Sigmoid colon (tissue), 7 donors: ENCODE results near the gene NSUN4. TPM values are rescaled to one million over a fixed set of nuclear protein-coding genes. Genes with fewer than 3 reads are reported as not detected.
"Not testable (repeated sequence)": the region's sequence is repeated elsewhere in the genome, so short reads cannot be mapped to it uniquely, and the experiment has no call there.

Source experiments
- DNase-seq: peaks from one replicate; pipeline ENCODE4 v3.0.0-alpha.2; 2019
- H3K27ac ChIP-seq, 4 donors: fragments of 200-600 bp; sonication (generic); one replicate each; pipeline ENCODE4 v1.5.1; 2016 to 2019; ENCODE audit warnings: mild to moderate bottlenecking in 1 of 4
- H3K27me3 ChIP-seq, 3 donors: fragments of 200-600 bp; sonication (generic); one replicate each; pipeline ENCODE4 v1.5.1; 2019; ENCODE audit warnings: mild to moderate bottlenecking in 1 of 3
- H3K36me3 ChIP-seq, 4 donors: fragments of 200-600 bp; sonication (generic); one replicate each; pipeline ENCODE4 v1.5.1; 2016 to 2019
- H3K4me1 ChIP-seq, 4 donors: fragments of 200-600 bp; sonication (generic); one replicate each; pipeline ENCODE4 v1.5.1; 2017 to 2019
- H3K4me3 ChIP-seq, 4 donors: fragments of 200-600 bp; sonication (generic); one replicate each; pipeline ENCODE4 v1.5.1; 2017 to 2019; ENCODE audit warnings: mild to moderate bottlenecking in 2 of 4, moderate library complexity in 1 of 4
- H3K9me3 ChIP-seq, 4 donors: fragments of 200-600 bp in 3 of 4; sonication (generic) in 3 of 4; one replicate each; pipeline versions ENCODE4 v1.5.1 to v1.6.1; 2013 to 2019
- CTCF ChIP-seq, 4 experiments: fragments of 450-650 bp in 3 of 4; fragments of 200-600 bp in 1 of 4; IDR thresholded peaks; one replicate each; pipeline ENCODE4 v1.5.1; 2016 to 2019; ENCODE audit warnings: antibody characterized with exemption in 4 of 4, mild to moderate bottlenecking in 3 of 4, moderate library complexity in 2 of 4
- EP300 ChIP-seq, 4 donors: sonication (generic); formaldehyde crosslinking; IDR thresholded peaks; one replicate each; pipeline ENCODE4 v1.6.1; 2017; ENCODE audit warnings: antibody characterized with exemption in 4 of 4
- POLR2A ChIP-seq, 2 donors: fragments of 450-650 bp; IDR thresholded peaks; one replicate each; pipeline ENCODE4 v1.6.1; 2016; ENCODE audit warnings: antibody characterized with exemption in 2 of 2, mild to moderate bottlenecking in 2 of 2, moderate library complexity in 2 of 2
- POLR2AphosphoS5 ChIP-seq, 4 donors: sonication (generic); formaldehyde crosslinking; IDR thresholded peaks; one replicate each; pipeline ENCODE4 v1.6.1; 2017; ENCODE audit warnings: antibody characterized with exemption in 4 of 4
- WGBS, 2 donors: extraction: QIAGEN DNeasy Blood & Tissue Kit; methylation state at CpG; one replicate each; pipeline ENCODE4 v1.1.7; 2013; 5-methylcytosine and 5-hydroxymethylcytosine counted together
- intact Hi-C: fragments of 100-400 bp; cut with DNase I; formaldehyde crosslinking; loops from one replicate; pipeline ENCODE4 v1.15.1; 2023
- polyA plus RNA-seq, 3 donors: library from polyadenylated mRNA; stranded (reverse); fragments of 200-250 nt; gene quantifications; one replicate each; pipeline ENCODE4 v1.2.3, GENCODE V29; 2013
- total RNA-seq, 4 donors: library from RNA; depleted of rRNA; stranded (reverse); fragments of >200 nt; gene quantifications; one replicate each; pipeline ENCODE4 v1.1.0, GENCODE V29; 2016
- donor health status: healthy with polysubstance abuse.
- donor health status: Bipolar disorder and iron deficiency.
- donor health status: healthy.

The NSUN4 gene
- total and polyA plus RNA-seq, 7 donors, result 7.2 to 18.6 (median 13.2) TPM

GRCh38 chr1:46363121-46363520 lies 22.5 kb downstream of the NSUN4 start:
- H3K4me3 ChIP-seq, result no peak overlapping the region
- WGBS, 2 donors, result 97 to 98% methylated on average over 5 of the region's 5 CpGs
- H3K9me3 ChIP-seq, result no peaks in the 10 kb centered on the region
- H3K4me1 ChIP-seq, result no peaks in the 10 kb centered on the region
- TF ChIP-seq POLR2AphosphoS5 (IDR thresholded peaks at IDR 0.05) (no peak), POLR2A (IDR thresholded peaks at IDR 0.05) (no peak), EP300 (IDR thresholded peaks at IDR 0.05) (no peak), CTCF (IDR thresholded peaks at IDR 0.05) (no peak)
- intact Hi-C loops, result no loop called here
- no peaks in the 10 kb centered on the region for H3K27me3 ChIP-seq
- H3K36me3 ChIP-seq, result peaks cover 30 to 94% (median 42%) of the 10 kb centered on the region in 4 donors
- H3K27ac ChIP-seq, result no peak overlapping the region
- peak; percentile 15 for DNase-seq

DNA sequence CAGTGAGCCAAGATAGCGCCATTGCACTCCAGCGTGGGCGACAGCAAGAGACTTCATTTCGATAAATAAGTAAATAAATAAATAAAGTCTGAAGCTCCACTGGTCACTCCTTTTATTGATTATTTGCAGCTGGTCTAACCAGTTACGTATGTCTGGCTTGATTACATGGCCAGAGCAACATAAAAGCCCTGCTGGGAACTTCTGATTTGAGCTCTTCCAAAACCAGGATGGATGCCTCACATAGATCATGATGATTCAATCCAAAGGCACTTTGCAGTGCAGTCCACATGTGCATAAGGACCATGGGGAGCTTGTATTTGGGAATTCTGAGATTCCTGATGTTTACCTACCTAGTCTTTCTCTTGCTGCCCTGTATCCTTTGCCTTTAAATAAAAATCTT lies 24.0 kb downstream of the NSUN4 start:
- H3K27me3 ChIP-seq, result no peaks in the 10 kb centered on the region
- H3K27ac ChIP-seq, result no peak overlapping the region
- H3K36me3 ChIP-seq, result peaks cover 30 to 90% (median 38%) of the 10 kb centered on the region in 4 donors
- H3K4me1 ChIP-seq, result no peaks in the 10 kb centered on the region
- H3K9me3 ChIP-seq, result no peaks in the 10 kb centered on the region
- WGBS, 2 donors, result 84 to 87% methylated on average over 5 of the region's 5 CpGs
- intact Hi-C loops, result no loop called here
- TF ChIP-seq POLR2A (IDR thresholded peaks at IDR 0.05) (no peak), EP300 (IDR thresholded peaks at IDR 0.05) (no peak), POLR2AphosphoS5 (IDR thresholded peaks at IDR 0.05) (no peak), CTCF (IDR thresholded peaks at IDR 0.05) (no peak)
- H3K4me3 ChIP-seq, result no peak overlapping the region
- DNase-seq, result no peak

GRCh38 chr1:46365796-46366195 lies 25.2 kb downstream of the NSUN4 start:
- H3K27ac ChIP-seq, result not testable (repeated sequence)
- peaks cover 24 to 81% (median 33%) of the 10 kb centered on the region in 4 donors for H3K36me3 ChIP-seq

DNA sequence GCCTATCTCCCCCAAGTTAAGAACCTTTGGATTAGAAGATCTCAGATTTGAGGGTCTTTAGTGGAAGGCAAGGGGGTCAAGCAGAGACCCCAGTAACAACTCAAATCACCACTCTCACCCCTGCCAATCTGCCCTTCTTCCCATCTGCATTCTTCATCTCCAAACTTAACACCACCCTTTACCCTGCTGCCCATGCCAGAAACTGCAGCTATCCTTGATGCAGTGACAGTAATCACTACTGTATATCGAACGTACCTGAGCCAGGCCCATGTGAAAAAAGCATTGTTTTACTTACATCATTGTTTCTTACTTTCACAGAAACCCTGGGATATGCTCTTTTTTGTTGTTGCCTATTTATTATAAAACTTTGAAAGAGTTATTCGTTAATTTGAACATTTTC lies 26.5 kb downstream of the NSUN4 start:
- 74 to 87% methylated on average over 3 of the region's 3 CpGs for WGBS, 2 donors
- Histone ChIP-seq H3K36me3 (peaks cover 11 to 68% (median 21%) of the 10 kb centered on the region in 4 donors), H3K27ac (no peak overlapping the region)

More at GRCh38 chr1:46365796-46366195, 25.2 kb downstream of the NSUN4 start:
- WGBS, 2 donors, result 90 to 92% methylated on average over 8 of the region's 8 CpGs
- H3K4me3 ChIP-seq, H3K9me3 ChIP-seq, H3K4me1 ChIP-seq, DNase-seq, intact Hi-C loops, H3K27me3 ChIP-seq: not testable (repeated sequence)

DNA sequence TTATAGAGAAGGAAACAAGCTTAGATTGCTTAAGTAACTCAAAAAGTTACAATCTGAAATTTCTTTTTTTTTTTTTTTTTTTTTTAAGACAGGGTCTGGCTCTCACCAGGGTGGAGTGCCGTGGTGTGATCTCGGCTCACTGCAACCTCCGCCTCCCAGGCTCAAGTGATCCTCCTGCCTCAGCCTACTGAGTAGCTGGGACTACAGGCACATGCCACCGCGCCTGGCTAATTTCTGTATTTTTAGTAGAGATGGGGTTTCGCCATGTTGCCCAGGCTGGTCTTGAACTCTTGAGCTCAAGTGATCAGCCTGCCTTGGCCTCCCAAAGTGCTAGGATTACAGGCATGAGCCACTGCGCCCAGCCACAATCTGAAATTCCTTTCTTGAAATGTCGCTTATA lies 27.1 kb downstream of the NSUN4 start:
- H3K9me3 ChIP-seq, H3K27ac ChIP-seq, intact Hi-C loops, H3K27me3 ChIP-seq, H3K4me1 ChIP-seq, H3K4me3 ChIP-seq, DNase-seq: not testable (repeated sequence)
- H3K36me3 ChIP-seq, result peaks cover 5 to 62% (median 15%) of the 10 kb centered on the region in 4 donors
- WGBS, 2 donors, result 96 to 97% methylated on average over 8 of the region's 8 CpGs

More for the DNA sequence above, 26.5 kb downstream of the NSUN4 start:
- intact Hi-C loops, result no loop called here
- Histone ChIP-seq H3K27me3 (no peaks in the 10 kb centered on the region), H3K9me3 (no peaks in the 10 kb centered on the region), H3K4me1 (no peaks in the 10 kb centered on the region), H3K4me3 (no peak overlapping the region)
- DNase-seq, result no peak
- TF ChIP-seq POLR2AphosphoS5 (IDR thresholded peaks at IDR 0.05) (no peak), EP300 (IDR thresholded peaks at IDR 0.05) (no peak), CTCF (IDR thresholded peaks at IDR 0.05) (no peak), POLR2A (IDR thresholded peaks at IDR 0.05) (no peak)

- Histone ChIP-seq H3K9me3 (no peaks in the 10 kb centered on the region), H3K4me3 (no peak overlapping the region), H3K27ac (no peak overlapping the region), H3K4me1 (no peaks in the 10 kb centered on the region), H3K36me3 (peaks cover 0 to 51% (median 5%) of the 10 kb centered on the region in 4 donors), H3K27me3 (no peaks in the 10 kb centered on the region)
- WGBS, 2 donors, result 94% methylated on average over 2 of the region's 2 CpGs
- no peak for DNase-seq
- intact Hi-C loops, result no loop called here
- TF ChIP-seq EP300 (IDR thresholded peaks at IDR 0.05) (no peak), CTCF (IDR thresholded peaks at IDR 0.05) (no peak), POLR2AphosphoS5 (IDR thresholded peaks at IDR 0.05) (no peak), POLR2A (IDR thresholded peaks at IDR 0.05) (no peak)
Observed at GRCh38 chr1:46368791-46369190, 28.2 kb downstream of the NSUN4 start.
